Measurements from ENCODE around the gene C11orf98. TPM values are rescaled to one million over a fixed set of nuclear protein-coding genes. Genes with fewer than 3 reads are reported as not detected.
"Not testable (repeated sequence)": the region's sequence is repeated elsewhere in the genome, so short reads cannot be mapped to it uniquely, and the experiment has no call there.

C11orf98 gene
- total and polyA plus RNA-seq, 12 donors: 42.8 to 142 (median 54.7) TPM

DNA sequence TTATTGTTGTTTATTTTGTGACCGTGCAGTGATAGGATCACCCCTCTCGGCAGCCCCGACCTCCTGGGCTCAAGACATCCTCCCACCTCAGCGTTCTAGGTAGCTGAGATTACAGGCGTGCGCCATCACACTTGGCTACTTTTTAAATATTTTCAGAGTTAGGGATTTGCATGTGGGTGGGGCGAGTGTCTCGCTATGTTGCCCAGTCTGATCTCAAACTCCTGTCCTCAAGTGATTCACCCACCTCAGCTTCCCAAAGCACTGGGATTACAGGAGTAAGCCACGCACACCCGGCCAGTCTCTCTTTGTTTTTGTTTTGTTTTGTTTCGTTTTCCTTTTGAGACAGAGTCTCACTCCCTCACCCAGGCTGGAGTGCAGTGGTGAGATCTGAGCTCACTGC lies 10.7 kb downstream of the C11orf98 start:
- H3K4me1 ChIP-seq (replicated peaks in 1 of 2): peaks cover 10 to 14% of the 10 kb centered on the region in 2 donors
- no peak overlapping the region for H3K4me3 ChIP-seq
- no peak for TF ChIP-seq POLR2A (IDR thresholded peaks at IDR 0.05)
- TF ChIP-seq, protein P1, sequence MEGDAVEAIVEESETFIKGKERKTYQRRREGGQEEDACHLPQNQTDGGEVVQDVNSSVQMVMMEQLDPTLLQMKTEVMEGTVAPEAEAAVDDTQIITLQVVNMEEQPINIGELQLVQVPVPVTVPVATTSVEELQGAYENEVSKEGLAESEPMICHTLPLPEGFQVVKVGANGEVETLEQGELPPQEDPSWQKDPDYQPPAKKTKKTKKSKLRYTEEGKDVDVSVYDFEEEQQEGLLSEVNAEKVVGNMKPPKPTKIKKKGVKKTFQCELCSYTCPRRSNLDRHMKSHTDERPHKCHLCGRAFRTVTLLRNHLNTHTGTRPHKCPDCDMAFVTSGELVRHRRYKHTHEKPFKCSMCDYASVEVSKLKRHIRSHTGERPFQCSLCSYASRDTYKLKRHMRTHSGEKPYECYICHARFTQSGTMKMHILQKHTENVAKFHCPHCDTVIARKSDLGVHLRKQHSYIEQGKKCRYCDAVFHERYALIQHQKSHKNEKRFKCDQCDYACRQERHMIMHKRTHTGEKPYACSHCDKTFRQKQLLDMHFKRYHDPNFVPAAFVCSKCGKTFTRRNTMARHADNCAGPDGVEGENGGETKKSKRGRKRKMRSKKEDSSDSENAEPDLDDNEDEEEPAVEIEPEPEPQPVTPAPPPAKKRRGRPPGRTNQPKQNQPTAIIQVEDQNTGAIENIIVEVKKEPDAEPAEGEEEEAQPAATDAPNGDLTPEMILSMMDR (IDR thresholded peaks at IDR 0.05): no peak
- no peaks in the 10 kb centered on the region for H3K27me3 ChIP-seq
- intact Hi-C loops (cut with DNase I): no loop called here
- no peaks in the 10 kb centered on the region for H3K9me3 ChIP-seq (replicated peaks in 1 of 3)
- no peak for DNase-seq
- H3K36me3 ChIP-seq (replicated peaks in 1 of 2): peaks cover 0 to 3% of the 10 kb centered on the region in 2 donors
- WGBS, 4 donors: 84 to 85% (median 84%) methylated on average over 11 of the region's 11 CpGs
- no peak overlapping the region for H3K27ac ChIP-seq

DNA sequence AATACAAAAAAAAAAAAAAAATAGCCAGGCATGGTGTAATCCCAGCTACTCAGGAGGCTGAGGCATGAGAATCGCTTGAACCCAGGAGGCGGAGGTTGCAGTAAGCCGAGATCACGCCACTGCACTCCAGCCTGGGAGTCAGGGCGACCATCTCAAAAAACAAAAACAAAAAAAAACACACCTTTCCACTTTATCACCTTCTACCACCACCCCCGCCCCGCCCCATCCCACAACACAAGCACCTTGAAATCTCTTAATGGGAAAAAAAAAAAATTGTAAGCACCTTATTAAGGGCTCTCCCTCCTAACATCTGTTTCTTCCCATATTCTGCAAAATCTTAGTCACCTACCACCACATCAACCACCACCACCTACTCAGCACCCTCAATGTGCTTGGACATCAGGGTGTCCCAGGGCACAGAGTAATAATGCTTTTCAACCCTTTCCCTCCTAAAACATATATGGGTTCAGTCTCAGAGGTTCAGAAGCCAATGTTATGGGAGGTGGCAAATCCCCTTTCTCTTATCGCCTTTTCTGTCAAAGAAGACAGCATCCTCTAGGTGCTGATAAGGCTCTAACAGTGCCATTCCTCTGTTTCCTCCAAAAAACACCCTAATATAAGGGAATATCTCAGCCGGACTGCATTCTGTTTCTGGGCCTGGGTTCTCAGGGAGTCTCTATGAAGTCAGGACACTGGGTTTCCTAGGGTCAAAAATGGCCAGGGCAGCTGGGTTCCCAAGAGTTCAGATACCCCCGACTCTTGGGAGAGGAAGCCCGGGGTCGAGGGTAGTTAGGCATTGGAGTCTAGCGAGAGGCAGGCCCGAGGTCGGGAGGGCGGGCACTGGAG lies 12.6 kb downstream of the C11orf98 start:
- Histone ChIP-seq H3K36me3 (replicated peaks in 1 of 2) (peaks cover 0 to 18% of the 10 kb centered on the region in 2 donors), H3K4me1 (replicated peaks in 1 of 2) (peaks cover 10 to 17% of the 10 kb centered on the region in 2 donors), H3K27me3 (no peaks in the 10 kb centered on the region), H3K4me3 (peak overlapping the region; percentile 5 to 90 (median 78)), H3K9me3 (replicated peaks in 1 of 3) (no peaks in the 10 kb centered on the region), H3K27ac (peak overlapping the region; percentile 47 to 95 (median 73))
- WGBS, 4 donors: 37 to 62% (median 39%) methylated on average over 10 to 16 of the region's 16 CpGs
- DNase-seq: no peak
- TF ChIP-seq, protein P1 (IDR thresholded peaks at IDR 0.05): no peak
- TF ChIP-seq POLR2A (IDR thresholded peaks at IDR 0.05): no peak
- intact Hi-C loops (cut with DNase I): no loop called here

DNA sequence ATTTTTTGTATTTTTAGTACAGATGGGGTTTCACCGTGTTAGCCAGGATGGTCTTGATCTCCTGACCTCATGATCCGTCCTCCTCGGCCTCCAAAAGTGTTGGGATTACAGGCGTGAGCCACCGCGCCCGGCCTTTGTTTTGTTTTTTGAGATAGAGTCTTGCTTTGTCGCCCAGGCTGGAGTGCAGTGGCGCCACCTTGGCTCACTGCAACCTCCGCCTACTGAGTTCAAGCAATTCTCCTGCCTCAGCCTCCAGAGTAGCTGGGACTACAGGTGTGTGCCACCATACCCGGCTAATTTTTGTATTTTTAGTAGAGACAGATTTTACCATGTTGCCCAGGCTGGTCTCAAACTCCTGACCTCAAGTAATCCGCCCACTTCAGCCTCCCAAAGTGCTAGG lies 14.7 kb downstream of the C11orf98 start:
- intact Hi-C loops (cut with DNase I); H3K4me3 ChIP-seq; H3K27me3 ChIP-seq; H3K9me3 ChIP-seq (replicated peaks in 1 of 3); H3K27ac ChIP-seq; DNase-seq: not testable (repeated sequence)
- WGBS, 4 donors: 88 to 97% (median 93%) methylated on average over 12 of the region's 12 CpGs
- H3K36me3 ChIP-seq (replicated peaks in 1 of 2): peaks cover 0 to 18% of the 10 kb centered on the region in 2 donors
- H3K4me1 ChIP-seq (replicated peaks in 1 of 2): peaks cover 21 to 30% of the 10 kb centered on the region in 2 donors

DNA sequence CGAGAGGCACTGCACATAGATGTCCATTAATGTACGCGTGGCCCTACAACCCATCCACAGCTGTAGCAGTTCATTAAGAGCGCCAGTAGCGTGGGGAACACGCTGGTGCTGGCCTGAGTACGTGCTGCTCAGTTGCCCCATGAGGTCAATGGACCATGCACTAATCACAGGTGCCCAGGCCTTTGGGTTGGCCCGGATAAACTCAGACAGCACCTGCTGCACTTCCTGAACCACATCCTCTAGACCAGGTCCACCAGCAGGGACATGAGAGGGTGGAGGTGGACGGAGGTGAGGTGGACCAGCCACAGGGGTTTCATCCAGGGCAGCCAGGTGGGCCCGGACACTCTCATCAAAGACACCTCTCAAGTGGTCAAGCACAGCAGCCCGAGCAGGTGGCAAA lies 15.5 kb downstream of the C11orf98 start:
- TF ChIP-seq, protein P1 (IDR thresholded peaks at IDR 0.05): no peak
- no peak for TF ChIP-seq POLR2A (IDR thresholded peaks at IDR 0.05)
- Histone ChIP-seq H3K27me3 (no peaks in the 10 kb centered on the region), H3K4me1 (replicated peaks in 1 of 2) (peaks cover 21 to 37% of the 10 kb centered on the region in 2 donors), H3K27ac (no peak overlapping the region), H3K36me3 (replicated peaks in 1 of 2) (peaks cover 0 to 19% of the 10 kb centered on the region in 2 donors), H3K4me3 (no peak overlapping the region), H3K9me3 (replicated peaks in 1 of 3) (no peaks in the 10 kb centered on the region)
- WGBS, 4 donors: 87 to 95% (median 91%) methylated on average over 9 to 11 of the region's 11 CpGs
- intact Hi-C loops (cut with DNase I): no loop called here
- no peak for DNase-seq

All from adrenal gland (tissue), 12 donors.